Keratinocyte (primary cell): ENCODE measurements around the gene ST8SIA1.

Experiments
- CTCF ChIP-seq, 3 experiments: IDR thresholded peaks in 1 of 3; conservative IDR thresholded peaks in 1 of 3; optimal IDR thresholded peaks in 1 of 3; 2 replicates in 2 of 3; 3 replicates in 1 of 3; pipeline versions ENCODE3 to v1.5.1; 2011; ENCODE audit warnings: low read length in 3 of 3, mild to moderate bottlenecking in 3 of 3, moderate library complexity in 2 of 3, control low read depth in 1 of 3, inconsistent platforms in 1 of 3; ENCODE audit not compliant: insufficient read depth in 2 of 3; ENCODE audit errors: extremely low read depth in 1 of 3
- EZH2 ChIP-seq: IDR thresholded peaks from one replicate; pipeline ENCODE4 v1.6.1; 2012; ENCODE audit warnings: inconsistent platforms, mild to moderate bottlenecking, low read length, moderate library complexity

GRCh38 chr12:22377731-22378496 is 43.4 kb upstream of the ST8SIA1 start:
- TF ChIP-seq CTCF (optimal IDR thresholded peaks at IDR 0.05 in 1 of 3, IDR thresholded peaks at IDR 0.05 in 1 of 3, conservative IDR thresholded peaks at IDR 0.05 in 1 of 3; ENCODE audit: extremely low read depth in 1 of 3, insufficient read depth in 2 of 3, low read length in 3 of 3) = no peak
- no peak for TF ChIP-seq EZH2
